IMR-90 (cell line): ENCODE data around the gene MACROD1. TPM values are rescaled to one million over a fixed set of nuclear protein-coding genes. Genes with fewer than 3 reads are reported as not detected.

ENCODE experiments used
- ATAC-seq: fragments of 200-7000 bp; cut with Tn5 transposase; 2 replicates; pipeline ENCODE4 v1.9.1; 2020; ENCODE audit warnings: low read depth, mild to moderate bottlenecking, moderate library complexity
- BruUV-seq: library from RNA; stranded (reverse); fragments of 400-500 nt; replicated peaks from 2 replicates; lab custom pipeline; 2021; lab: Mats Ljungman, UMichigan
- CTCF ChIA-PET: fragments of 300-600 bp; formaldehyde crosslinking; extraction: SDS; loops from one replicate; lab custom pipeline; 2021; ENCODE audit warnings: antibody characterized with exemption; lab: Yijun Ruan, JAX
- POLR2A ChIA-PET: fragments of 300-600 bp; sonication (Branson Sonifier 250); formaldehyde crosslinking; loops from one replicate; lab custom pipeline; 2022; ENCODE audit warnings: antibody characterized with exemption; ENCODE audit not compliant: unreplicated experiment; lab: Charles Lee
- DNase-seq: peaks from one replicate; pipeline ENCODE4 v3.0.0; 2013
- H2AFZ ChIP-seq: replicated peaks from 2 replicates; pipeline ENCODE3; 2013; ENCODE audit warnings: low read length, mild to moderate bottlenecking; ENCODE audit not compliant: poor library complexity
- H2AK5ac ChIP-seq: 2 replicates; pipeline ENCODE4 v1.6.1; 2013; ENCODE audit warnings: low read depth, low read length, inconsistent platforms
- H2AK9ac ChIP-seq: replicated peaks from 2 replicates; pipeline ENCODE3; 2013; ENCODE audit warnings: mild to moderate bottlenecking, low read depth, low read length, moderate library complexity; ENCODE audit not compliant: poor library complexity
- H2BK120ac ChIP-seq: 2 replicates; pipeline ENCODE4 v1.6.1; 2013; ENCODE audit warnings: low read depth, low read length, inconsistent platforms
- H2BK15ac ChIP-seq: 3 replicates; pipeline ENCODE4 v1.6.1; 2013; ENCODE audit warnings: low read depth, low read length, inconsistent platforms
- H2BK20ac ChIP-seq: 2 replicates; pipeline ENCODE4 v1.6.1; 2013; ENCODE audit warnings: low read depth, mild to moderate bottlenecking, inconsistent platforms, low read length, moderate library complexity
- H2BK5ac ChIP-seq: 2 replicates; pipeline ENCODE4 v1.6.1; 2013; ENCODE audit warnings: mild to moderate bottlenecking, low read depth, low read length, inconsistent platforms; ENCODE audit not compliant: poor library complexity, severe bottlenecking
- H3K14ac ChIP-seq: replicated peaks from 2 replicates; pipeline ENCODE4 v1.6.1; 2013; ENCODE audit warnings: low read depth, low read length, inconsistent platforms
- H3K18ac ChIP-seq: 2 replicates; pipeline ENCODE4 v1.6.1; 2013; ENCODE audit warnings: low read depth, low read length, control low read depth
- H3K23ac ChIP-seq: 2 replicates; pipeline ENCODE4 v1.6.1; 2013; ENCODE audit warnings: low read depth, low read length, inconsistent platforms
- H3K27ac ChIP-seq: 2 replicates; pipeline ENCODE4 v1.5.1; 2013; ENCODE audit warnings: mild to moderate bottlenecking, control low read depth, low read length; ENCODE audit not compliant: insufficient read depth
- H3K27me3 ChIP-seq: 2 replicates; pipeline ENCODE4 v1.6.1; 2013; ENCODE audit warnings: low read length; ENCODE audit not compliant: control insufficient read depth, insufficient read depth
- H3K36me3 ChIP-seq: 2 replicates; pipeline ENCODE4 v1.6.1; 2013; ENCODE audit warnings: low read length, mixed read lengths; ENCODE audit not compliant: control insufficient read depth, insufficient read depth
- H3K4ac ChIP-seq: 2 replicates; pipeline ENCODE4 v1.6.1; 2013; ENCODE audit warnings: low read depth, low read length, inconsistent platforms
- H3K4me1 ChIP-seq: 2 replicates; pipeline ENCODE4 v1.6.1; 2013; ENCODE audit warnings: low read length, mixed read lengths; ENCODE audit not compliant: control insufficient read depth, insufficient read depth
- H3K4me2 ChIP-seq: 2 replicates; pipeline ENCODE4 v1.6.1; 2013; ENCODE audit warnings: low read depth, mild to moderate bottlenecking, control low read depth, low read length, moderate library complexity
- H3K4me3 ChIP-seq: 2 replicates; pipeline ENCODE4 v1.5.1; 2013; ENCODE audit warnings: low read depth, mild to moderate bottlenecking, control low read depth, low read length, moderate library complexity; ENCODE audit not compliant: insufficient read depth
- H3K56ac ChIP-seq: 2 replicates; pipeline ENCODE4 v1.6.1; 2013; ENCODE audit warnings: low read length, inconsistent platforms; ENCODE audit not compliant: insufficient read depth; ENCODE audit errors: extremely low read depth
- H3K79me1 ChIP-seq, 2 experiments: 2 replicates each; pipeline ENCODE4 v1.6.1; 2013; ENCODE audit warnings: low read length in 2 of 2, inconsistent platforms in 1 of 2, low read depth in 1 of 2
- H3K9ac ChIP-seq: 2 replicates; pipeline ENCODE4 v1.6.1; 2013; ENCODE audit warnings: low read depth, low read length, control low read depth
- H3K9me1 ChIP-seq: 2 replicates; pipeline ENCODE4 v1.6.1; 2013; ENCODE audit warnings: low read length, inconsistent platforms; ENCODE audit not compliant: insufficient read depth
- H3K9me3 ChIP-seq: 2 replicates; pipeline ENCODE4 v1.6.1; 2013; ENCODE audit warnings: low read length; ENCODE audit not compliant: control insufficient read depth, insufficient read depth
- H4K20me1 ChIP-seq: 2 replicates; pipeline ENCODE4 v1.6.1; 2013; ENCODE audit warnings: low read length, inconsistent platforms; ENCODE audit not compliant: insufficient read depth
- H4K5ac ChIP-seq: 2 replicates; pipeline ENCODE4 v1.6.1; 2013; ENCODE audit warnings: mild to moderate bottlenecking, low read depth, low read length, control low read depth
- H4K8ac ChIP-seq, 2 experiments: 2 replicates each; pipeline ENCODE4 v1.6.1; 2013; ENCODE audit warnings: low read depth in 2 of 2, low read length in 2 of 2, control low read depth in 1 of 2, inconsistent platforms in 1 of 2
- H4K91ac ChIP-seq: 2 replicates; pipeline ENCODE4 v1.6.1; 2013; ENCODE audit warnings: low read depth, low read length, inconsistent platforms; ENCODE audit not compliant: insufficient read depth
- BHLHE40 ChIP-seq: fragments of 150-350 bp; IDR thresholded peaks from 2 replicates; pipeline ENCODE4 v1.6.1; 2016; ENCODE audit warnings: mild to moderate bottlenecking, low read depth, low read length
- CEBPB ChIP-seq: IDR thresholded peaks from 2 replicates; pipeline ENCODE4 v1.6.1; 2012; ENCODE audit warnings: low read depth, low read length, improper control_type of control experiment
- CHD1 ChIP-seq: IDR thresholded peaks from 2 replicates; pipeline ENCODE4 v1.6.1; 2012; ENCODE audit warnings: low read depth, low read length, improper control_type of control experiment
- CTCF ChIP-seq: conservative IDR thresholded peaks from 2 replicates; pipeline ENCODE4 v1.5.1; 2012; ENCODE audit warnings: mild to moderate bottlenecking, low read depth, low read length, improper control_type of control experiment
- FOS ChIP-seq: fragments of 150-350 bp; IDR thresholded peaks from 2 replicates; pipeline ENCODE4 v1.6.1; 2016; ENCODE audit warnings: low read depth, low read length
- MAFK ChIP-seq: IDR thresholded peaks from 2 replicates; pipeline ENCODE4 v1.6.1; 2012; ENCODE audit warnings: low read depth, low read length, improper control_type of control experiment
- MAZ ChIP-seq: IDR thresholded peaks from 2 replicates; pipeline ENCODE4 v1.6.1; 2012; ENCODE audit warnings: low read depth, mild to moderate bottlenecking, low read length, improper control_type of control experiment, moderate library complexity, borderline replicate concordance
- MXI1 ChIP-seq: IDR thresholded peaks from 2 replicates; pipeline ENCODE4 v1.6.1; 2012; ENCODE audit warnings: low read depth, mild to moderate bottlenecking, low read length, moderate library complexity, borderline replicate concordance
- NFE2L2 ChIP-seq: fragments of 150-350 bp; IDR thresholded peaks from 2 replicates; pipeline ENCODE4 v1.6.1; 2016; ENCODE audit warnings: low read depth, mild to moderate bottlenecking, low read length
- POLR2A ChIP-seq: IDR thresholded peaks from 2 replicates; pipeline ENCODE4 v1.6.1; 2012; ENCODE audit warnings: mild to moderate bottlenecking, low read depth, low read length
- RAD21 ChIP-seq: IDR thresholded peaks from 2 replicates; pipeline ENCODE4 v1.6.1; 2012; ENCODE audit warnings: low read length, improper control_type of control experiment
- RCOR1 ChIP-seq: IDR thresholded peaks from 2 replicates; pipeline ENCODE4 v1.6.1; 2012; ENCODE audit warnings: mild to moderate bottlenecking, low read length, improper control_type of control experiment; ENCODE audit not compliant: insufficient replicate concordance
- RFX5 ChIP-seq: IDR thresholded peaks from 2 replicates; pipeline ENCODE4 v1.8.0; 2012; ENCODE audit warnings: low read depth, mild to moderate bottlenecking, low read length, moderate library complexity
- SMC3 ChIP-seq: fragments of 150-350 bp; IDR thresholded peaks from 2 replicates; pipeline ENCODE4 v1.6.1; 2016; ENCODE audit warnings: low read depth, mild to moderate bottlenecking, antibody characterized with exemption, low read length, moderate library complexity
- USF2 ChIP-seq: fragments of 150-350 bp; IDR thresholded peaks from 2 replicates; pipeline ENCODE4 v1.6.1; 2017; ENCODE audit warnings: mild to moderate bottlenecking, antibody characterized with exemption, low read length, low read depth
- WGBS, 2 experiments: methylation state at CpG; one replicate each; pipeline versions ENCODE4 v1.1.5 to v1.1.7; 2013; ENCODE audit warnings: missing lambda C conversion rate in 2 of 2; ENCODE audit not compliant: insufficient read length in 1 of 2; ENCODE audit errors: extremely low coverage in 2 of 2; 5-methylcytosine and 5-hydroxymethylcytosine counted together
- dilution Hi-C: fragments of 300-500 bp; cut with HindIII; formaldehyde crosslinking; loops from one replicate; pipeline ENCODE4 v1.14.3; 2018; ENCODE audit warnings: low sequenced_read_pairs; ENCODE audit not compliant: unreplicated experiment
- in situ Hi-C: fragments of 300-500 bp; cut with MboI; formaldehyde crosslinking; loops from 3 replicates; pipeline ENCODE4 v1.14.3; 2019; ENCODE audit warnings: low sequenced_read_pairs, inconsistent platforms, mixed read lengths
- intact Hi-C: fragments of 100-400 bp; cut with micrococcal nuclease; formaldehyde crosslinking; loops from 2 replicates; pipeline ENCODE4 v1.10.0; 2022
- polyA plus RNA-seq, 3 experiments: library from polyadenylated mRNA; depleted of rRNA; stranded (reverse); fragments of >200 nt; gene quantifications; 2 replicates each; pipeline ENCODE4 v1.2.3, GENCODE V29; 2012; ENCODE audit warnings: low replicate concordance in 1 of 3
- total RNA-seq: library from RNA; depleted of rRNA; stranded (reverse); fragments of >200 nt; gene quantifications from 2 replicates; pipeline ENCODE4 v1.2.3, GENCODE V29; 2012
- TF ChIP-seq, protein P1 (sequence below): fragments of 150-350 bp; IDR thresholded peaks from 2 replicates; pipeline ENCODE4 v1.6.1; 2016; ENCODE audit warnings: low read depth, mild to moderate bottlenecking, low read length, moderate library complexity, borderline replicate concordance

The MACROD1 gene
- total and polyA plus RNA-seq, 2 of the 4 experiments (the other 2 are of a cell fraction): 2.5 to 9.3 TPM

GRCh38 chr11:64008914-64009633 lies 156.8 kb downstream of the MACROD1 start:
- WGBS, 2 experiments: 90% methylated on average over 3 of the region's 18 CpGs; no CpG with 5 or more reads in 1 of the 2 experiments
- no peak overlapping the region for H2AK9ac ChIP-seq
- ATAC-seq: no peak
- CTCF ChIA-PET: no interaction called here
- POLR2A ChIA-PET: no interaction called here
- H3K9ac ChIP-seq: no peak overlapping the region
- H3K18ac ChIP-seq: no peak overlapping the region
- H2BK20ac ChIP-seq: no peak overlapping the region
- no peaks in the 10 kb centered on the region for H3K79me1 ChIP-seq
- no peaks in the 10 kb centered on the region for H3K27me3 ChIP-seq
- TF ChIP-seq USF2: no peak
- no peak for TF ChIP-seq POLR2A
- no peak for TF ChIP-seq RFX5
- no peak for TF ChIP-seq RCOR1
- no peak for TF ChIP-seq CHD1
- no peak for TF ChIP-seq MXI1
- no peak for TF ChIP-seq NFE2L2
- TF ChIP-seq RAD21: no peak
- no peak for TF ChIP-seq MAZ
- TF ChIP-seq BHLHE40: no peak
- no peak for TF ChIP-seq CTCF
- no peak for TF ChIP-seq SMC3
- no peak for TF ChIP-seq CEBPB
- TF ChIP-seq FOS: no peak
- TF ChIP-seq, protein P1, sequence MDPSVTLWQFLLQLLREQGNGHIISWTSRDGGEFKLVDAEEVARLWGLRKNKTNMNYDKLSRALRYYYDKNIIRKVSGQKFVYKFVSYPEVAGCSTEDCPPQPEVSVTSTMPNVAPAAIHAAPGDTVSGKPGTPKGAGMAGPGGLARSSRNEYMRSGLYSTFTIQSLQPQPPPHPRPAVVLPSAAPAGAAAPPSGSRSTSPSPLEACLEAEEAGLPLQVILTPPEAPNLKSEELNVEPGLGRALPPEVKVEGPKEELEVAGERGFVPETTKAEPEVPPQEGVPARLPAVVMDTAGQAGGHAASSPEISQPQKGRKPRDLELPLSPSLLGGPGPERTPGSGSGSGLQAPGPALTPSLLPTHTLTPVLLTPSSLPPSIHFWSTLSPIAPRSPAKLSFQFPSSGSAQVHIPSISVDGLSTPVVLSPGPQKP: no peak
- no peak for TF ChIP-seq MAFK
- no peak overlapping the region for H3K4me2 ChIP-seq
- H3K9me1 ChIP-seq: no peaks in the 10 kb centered on the region
- H4K20me1 ChIP-seq: no peaks in the 10 kb centered on the region
- H2BK120ac ChIP-seq: no peak overlapping the region
- intact Hi-C loops (loop anchor here (10.0 kb wide), 1 partner anchor 296 kb away; the partner anchor contains the start of genes CATSPERZ and ESRRA), dilution Hi-C loops (no loop called here), in situ Hi-C loops (no loop called here)
- no peaks in the 10 kb centered on the region for H3K9me3 ChIP-seq
- no peak overlapping the region for H4K8ac ChIP-seq
- no peak overlapping the region for H2BK5ac ChIP-seq
- no TSS peak for BruUV-seq
- H2BK15ac ChIP-seq: no peak overlapping the region
- H4K5ac ChIP-seq: no peak overlapping the region
- peaks cover 10% of the 10 kb centered on the region for H3K4me1 ChIP-seq
- no peak overlapping the region for H3K56ac ChIP-seq
- no peaks in the 10 kb centered on the region for H3K36me3 ChIP-seq
- no peak overlapping the region for H3K23ac ChIP-seq
- H3K4ac ChIP-seq: no peak overlapping the region
- no peak overlapping the region for H4K91ac ChIP-seq
- no peak for DNase-seq
- no peak overlapping the region for H2AK5ac ChIP-seq
- H2AFZ ChIP-seq: no peak overlapping the region
- no peak overlapping the region for H3K14ac ChIP-seq
- no peak overlapping the region for H3K27ac ChIP-seq
- no peak overlapping the region for H3K4me3 ChIP-seq
